ENCODE measurements around the gene SNX13.
"Not testable (repeated sequence)": the region's sequence is repeated elsewhere in the genome, so short reads cannot be mapped to it uniquely, and the experiment has no call there.

Gene SNX13

GRCh38 chr7:17815318-17815717 is 125.0 kb downstream of the SNX13 start:
- no peaks in the 10 kb centered on the region for H3K4me1 ChIP-seq (ENCODE audit: control insufficient read depth, insufficient read depth, low read depth, low read length)
- H3K27ac ChIP-seq (ENCODE audit: low read length, poor library complexity, severe bottlenecking) = no peak overlapping the region
- H2BK12ac ChIP-seq (ENCODE audit: low read length in 2 of 2) = no peak overlapping the region
- H4K8ac ChIP-seq (ENCODE audit: low read length) = no peak overlapping the region
- no peak overlapping the region for H2AFZ ChIP-seq (ENCODE audit: low read depth, low read length)
- no peak overlapping the region for H3K14ac ChIP-seq (ENCODE audit: low read length in 2 of 2)
- peaks cover 14% of the 10 kb centered on the region for H3K9me3 ChIP-seq (ENCODE audit: control insufficient read depth, low read length)
- H3K4me3 ChIP-seq (ENCODE audit: insufficient read depth in 1 of 2, low read depth in 1 of 2, low read length in 2 of 2) = no peak overlapping the region
- no peak overlapping the region for H3K4me2 ChIP-seq (ENCODE audit: low read length, poor library complexity, severe bottlenecking)
- H2BK120ac ChIP-seq (ENCODE audit: low read depth, low read length) = no peak overlapping the region
- no peak overlapping the region for H2BK5ac ChIP-seq (ENCODE audit: low read depth, low read length, poor library complexity, severe bottlenecking)
- H3K23ac ChIP-seq (ENCODE audit: low read length in 2 of 2) = no peak overlapping the region
- no peak for DNase-seq
- H3K18ac ChIP-seq (ENCODE audit: low read depth in 1 of 2, low read length in 2 of 2) = no peak overlapping the region
- H4K91ac ChIP-seq (ENCODE audit: low read length) = no peak overlapping the region
- H3K36me3 ChIP-seq (ENCODE audit: control insufficient read depth in 1 of 2, insufficient read depth in 2 of 2, low read depth in 1 of 2, low read length in 2 of 2) = peaks cover 3 to 48% of the 10 kb centered on the region in 2 experiments
- peaks cover 1% of the 10 kb centered on the region for H3K79me1 ChIP-seq (replicated peaks; ENCODE audit: low read length, poor library complexity, severe bottlenecking)
- no peak overlapping the region for H3K9ac ChIP-seq (ENCODE audit: low read length)
- H2AK5ac ChIP-seq (ENCODE audit: low read length, severe bottlenecking) = no peak overlapping the region
- H3K4ac ChIP-seq (ENCODE audit: low read depth in 1 of 2, low read length in 2 of 2) = no peak overlapping the region
- no peaks in the 10 kb centered on the region for H3K27me3 ChIP-seq (ENCODE audit: control insufficient read depth in 1 of 2, insufficient read depth in 1 of 2, low read length in 2 of 2)
- H2BK15ac ChIP-seq (ENCODE audit: low read depth, poor library complexity, severe bottlenecking) = no peak overlapping the region
- 94% methylated on average over 4 of the region's 4 CpGs for WGBS

- H4K91ac ChIP-seq (ENCODE audit: low read length) = no peak overlapping the region
- H2BK12ac ChIP-seq (ENCODE audit: low read length in 2 of 2) = no peak overlapping the region
- no peaks in the 10 kb centered on the region for H3K4me1 ChIP-seq (ENCODE audit: control insufficient read depth, insufficient read depth, low read depth, low read length)
- H2BK5ac ChIP-seq (ENCODE audit: low read depth, low read length, poor library complexity, severe bottlenecking) = no peak overlapping the region
- no peak overlapping the region for H2AFZ ChIP-seq (ENCODE audit: low read depth, low read length)
- no peak overlapping the region for H3K4ac ChIP-seq (ENCODE audit: low read depth in 1 of 2, low read length in 2 of 2)
- H3K23ac ChIP-seq (ENCODE audit: low read length in 2 of 2) = no peak overlapping the region
- H2BK15ac ChIP-seq (ENCODE audit: low read depth, poor library complexity, severe bottlenecking) = no peak overlapping the region
- H2AK5ac ChIP-seq (ENCODE audit: low read length, severe bottlenecking) = no peak overlapping the region
- WGBS = no CpG with 5 or more reads among the region's 1 CpG
- H3K79me1 ChIP-seq (replicated peaks; ENCODE audit: low read length, poor library complexity, severe bottlenecking) = peaks cover 1% of the 10 kb centered on the region
- H3K36me3 ChIP-seq (ENCODE audit: control insufficient read depth in 1 of 2, insufficient read depth in 2 of 2, low read depth in 1 of 2, low read length in 2 of 2) = peaks cover 3 to 45% of the 10 kb centered on the region in 2 experiments
- H3K9me3 ChIP-seq (ENCODE audit: control insufficient read depth, low read length) = peaks cover 14% of the 10 kb centered on the region
- H3K18ac ChIP-seq (ENCODE audit: low read depth in 1 of 2, low read length in 2 of 2) = no peak overlapping the region
- H3K9ac ChIP-seq (ENCODE audit: low read length) = no peak overlapping the region
- no peak overlapping the region for H3K4me3 ChIP-seq (ENCODE audit: insufficient read depth in 1 of 2, low read depth in 1 of 2, low read length in 2 of 2)
- no peak overlapping the region for H3K4me2 ChIP-seq (ENCODE audit: low read length, poor library complexity, severe bottlenecking)
- no peak overlapping the region for H3K14ac ChIP-seq (ENCODE audit: low read length in 2 of 2)
- no peaks in the 10 kb centered on the region for H3K27me3 ChIP-seq (ENCODE audit: control insufficient read depth in 1 of 2, insufficient read depth in 1 of 2, low read length in 2 of 2)
- no peak overlapping the region for H4K8ac ChIP-seq (ENCODE audit: low read length)
- H2BK120ac ChIP-seq (ENCODE audit: low read depth, low read length) = no peak overlapping the region
- no peak overlapping the region for H3K27ac ChIP-seq (ENCODE audit: low read length, poor library complexity, severe bottlenecking)
- DNase-seq = no peak
Measured at GRCh38 chr7:17814058-17814457, 126.2 kb downstream of the SNX13 start.

- H3K4me3 ChIP-seq (ENCODE audit: insufficient read depth in 1 of 2, low read depth in 1 of 2, low read length in 2 of 2); H2BK120ac ChIP-seq (ENCODE audit: low read depth, low read length); H2BK12ac ChIP-seq (ENCODE audit: low read length in 2 of 2); H2BK5ac ChIP-seq (ENCODE audit: low read depth, low read length, poor library complexity, severe bottlenecking); H3K23ac ChIP-seq (ENCODE audit: low read length in 2 of 2); H3K79me1 ChIP-seq (replicated peaks; ENCODE audit: low read length, poor library complexity, severe bottlenecking); H3K4me2 ChIP-seq (ENCODE audit: low read length, poor library complexity, severe bottlenecking); H3K18ac ChIP-seq (ENCODE audit: low read depth in 1 of 2, low read length in 2 of 2); H3K9ac ChIP-seq (ENCODE audit: low read length); H2AFZ ChIP-seq (ENCODE audit: low read depth, low read length); DNase-seq; H3K14ac ChIP-seq (ENCODE audit: low read length in 2 of 2); H2AK5ac ChIP-seq (ENCODE audit: low read length, severe bottlenecking); H2BK15ac ChIP-seq (ENCODE audit: low read depth, poor library complexity, severe bottlenecking); H3K4me1 ChIP-seq (ENCODE audit: control insufficient read depth, insufficient read depth, low read depth, low read length); H4K8ac ChIP-seq (ENCODE audit: low read length); H4K91ac ChIP-seq (ENCODE audit: low read length); H3K4ac ChIP-seq (ENCODE audit: low read depth in 1 of 2, low read length in 2 of 2); H3K27me3 ChIP-seq (ENCODE audit: control insufficient read depth in 1 of 2, insufficient read depth in 1 of 2, low read length in 2 of 2); H3K27ac ChIP-seq (ENCODE audit: low read length, poor library complexity, severe bottlenecking): not testable (repeated sequence)
- peaks cover 10 to 40% of the 10 kb centered on the region in 2 experiments for H3K36me3 ChIP-seq (ENCODE audit: control insufficient read depth in 1 of 2, insufficient read depth in 2 of 2, low read depth in 1 of 2, low read length in 2 of 2)
- H3K9me3 ChIP-seq (ENCODE audit: control insufficient read depth, low read length) = peaks cover 14% of the 10 kb centered on the region
Measured at GRCh38 chr7:17809215-17809614, 131.1 kb downstream of the SNX13 start.

- 76% methylated on average over 9 of the region's 9 CpGs for WGBS
- no peak overlapping the region for H3K4me2 ChIP-seq (ENCODE audit: low read length, poor library complexity, severe bottlenecking)
- H2BK5ac ChIP-seq (ENCODE audit: low read depth, low read length, poor library complexity, severe bottlenecking) = no peak overlapping the region
Measured at GRCh38 chr7:17807242-17807641, 133.1 kb downstream of the SNX13 start.

More at GRCh38 chr7:17807242-17807641, 133.1 kb downstream of the SNX13 start:
- Histone ChIP-seq H2BK15ac (ENCODE audit: low read depth, poor library complexity, severe bottlenecking) (no peak overlapping the region), H3K4ac (ENCODE audit: low read depth in 1 of 2, low read length in 2 of 2) (no peak overlapping the region), H2BK120ac (ENCODE audit: low read depth, low read length) (no peak overlapping the region), H3K79me1 (replicated peaks; ENCODE audit: low read length, poor library complexity, severe bottlenecking) (peaks cover 9% of the 10 kb centered on the region), H3K27ac (ENCODE audit: low read length, poor library complexity, severe bottlenecking) (no peak overlapping the region), H2BK12ac (ENCODE audit: low read length in 2 of 2) (no peak overlapping the region), H3K4me3 (ENCODE audit: insufficient read depth in 1 of 2, low read depth in 1 of 2, low read length in 2 of 2) (no peak overlapping the region), H3K4me1 (ENCODE audit: control insufficient read depth, insufficient read depth, low read depth, low read length) (no peaks in the 10 kb centered on the region), H2AFZ (ENCODE audit: low read depth, low read length) (no peak overlapping the region), H3K14ac (ENCODE audit: low read length in 2 of 2) (no peak overlapping the region), H4K8ac (ENCODE audit: low read length) (no peak overlapping the region), H3K36me3 (ENCODE audit: control insufficient read depth in 1 of 2, insufficient read depth in 2 of 2, low read depth in 1 of 2, low read length in 2 of 2) (peaks cover 7 to 36% of the 10 kb centered on the region in 2 experiments), H3K27me3 (ENCODE audit: control insufficient read depth in 1 of 2, insufficient read depth in 1 of 2, low read length in 2 of 2) (no peaks in the 10 kb centered on the region), H2AK5ac (ENCODE audit: low read length, severe bottlenecking) (no peak overlapping the region), H3K18ac (ENCODE audit: low read depth in 1 of 2, low read length in 2 of 2) (no peak overlapping the region), H4K91ac (ENCODE audit: low read length) (no peak overlapping the region), H3K23ac (ENCODE audit: low read length in 2 of 2) (no peak overlapping the region), H3K9me3 (ENCODE audit: control insufficient read depth, low read length) (peaks cover 8% of the 10 kb centered on the region), H3K9ac (ENCODE audit: low read length) (no peak overlapping the region)
- no peak for DNase-seq
